Neural progenitor cell (in vitro differentiated cells): Measurements from ENCODE around the gene ZFAND6. TPM values are rescaled to one million over a fixed set of nuclear protein-coding genes. Genes with fewer than 3 reads are reported as not detected.
"Not testable (repeated sequence)": the region's sequence is repeated elsewhere in the genome, so short reads cannot be mapped to it uniquely, and the experiment has no call there.

ENCODE experiments used
- DNase-seq: peaks from one replicate; pipeline ENCODE4 v3.0.0-alpha.2; 2016; ENCODE audit warnings: low spot score
- H2AFZ ChIP-seq: fragments of 200-600 bp; sonication (generic); replicated peaks from 2 replicates; pipeline ENCODE4 v1.6.1; 2016; ENCODE audit warnings: antibody characterized with exemption
- H3F3A ChIP-seq: fragments of 200-600 bp; sonication (generic); 2 replicates; pipeline ENCODE4 v1.6.1; 2016; ENCODE audit warnings: antibody characterized with exemption, low read depth
- H3K27ac ChIP-seq: fragments of 200-600 bp; sonication (generic); 2 replicates; pipeline ENCODE4 v1.5.1; 2016; ENCODE audit warnings: mild to moderate bottlenecking
- H3K27me3 ChIP-seq: fragments of 200-600 bp; sonication (generic); 2 replicates; pipeline ENCODE4 v1.6.1; 2016; ENCODE audit warnings: mild to moderate bottlenecking, moderate library complexity
- H3K36me3 ChIP-seq: fragments of 200-600 bp; sonication (generic); 2 replicates; pipeline ENCODE4 v1.5.1; 2016
- H3K4me1 ChIP-seq: fragments of 200-600 bp; sonication (generic); 2 replicates; pipeline ENCODE4 v1.6.1; 2016; ENCODE audit warnings: mixed run types
- H3K4me2 ChIP-seq: fragments of 200-600 bp; sonication (generic); 2 replicates; pipeline ENCODE4 v1.6.1; 2016
- H3K4me3 ChIP-seq: fragments of 200-600 bp; sonication (generic); 2 replicates; pipeline ENCODE4 v1.5.1; 2016
- H3K79me2 ChIP-seq: fragments of 200-600 bp; sonication (generic); 2 replicates; pipeline ENCODE4 v1.6.1; 2016; ENCODE audit warnings: low read depth
- H3K9ac ChIP-seq: fragments of 200-600 bp; sonication (generic); 2 replicates; pipeline ENCODE4 v1.6.1; 2016
- H3K9me3 ChIP-seq: fragments of 200-600 bp; sonication (generic); 2 replicates; pipeline ENCODE4 v1.5.1; 2016; ENCODE audit warnings: low read depth
- H4K20me1 ChIP-seq: fragments of 200-600 bp; sonication (generic); 2 replicates; pipeline ENCODE4 v1.6.1; 2016; ENCODE audit warnings: low read depth
- H3K27ac Mint-ChIP-seq: 3 replicates; pipeline ENCODE4 v1.8.0; 2021; ENCODE audit warnings: mixed read lengths
- H3K27me3 Mint-ChIP-seq: 2 replicates; pipeline ENCODE4 v1.8.0; 2022; ENCODE audit warnings: low read depth, mild to moderate bottlenecking, inconsistent platforms, moderate library complexity, mixed read lengths; ENCODE audit not compliant: insufficient read depth
- H3K36me3 Mint-ChIP-seq: 3 replicates; pipeline ENCODE4 v1.8.0; 2021; ENCODE audit warnings: mixed read lengths
- H3K4me1 Mint-ChIP-seq: 3 replicates; pipeline ENCODE4 v1.8.0; 2021; ENCODE audit warnings: mixed read lengths
- H3K4me3 Mint-ChIP-seq: 3 replicates; pipeline ENCODE4 v1.8.0; 2021; ENCODE audit warnings: mild to moderate bottlenecking, moderate library complexity, mixed read lengths
- H3K9me3 Mint-ChIP-seq: 3 replicates; pipeline ENCODE4 v1.8.0; 2020; ENCODE audit warnings: mixed read lengths
- CTCF ChIP-seq: fragments of 200-600 bp; sonication (generic); IDR thresholded peaks from 2 replicates; pipeline ENCODE4 v1.5.1; 2017; ENCODE audit warnings: antibody characterized with exemption, mild to moderate bottlenecking
- EZH2 ChIP-seq: fragments of 200-600 bp; sonication (generic); IDR thresholded peaks from 2 replicates; pipeline ENCODE4 v1.6.1; 2017; ENCODE audit warnings: antibody characterized with exemption, mild to moderate bottlenecking, moderate library complexity
- EZH2phosphoT487 ChIP-seq: fragments of 200-600 bp; sonication (generic); IDR thresholded peaks from 2 replicates; pipeline ENCODE4 v1.6.1; 2017; ENCODE audit warnings: antibody characterized with exemption
- total RNA-seq: library from RNA; depleted of rRNA; stranded (reverse); fragments of >200 nt; gene quantifications from 2 replicates; pipeline ENCODE4 v1.2.3, GENCODE V29; 2015; ENCODE audit warnings: low replicate concordance

Gene ZFAND6
- total RNA-seq, 1 donor from 2014 or later = 329 TPM

GRCh38 chr15:80155001-80155377, 95.5 kb downstream of the ZFAND6 start:
- no peak for DNase-seq
- peak overlapping the region; percentile 87 for H3K27ac Mint-ChIP-seq
- no peaks in the 10 kb centered on the region for H3K36me3 ChIP-seq
- H3K4me1 Mint-ChIP-seq = peaks cover 33% of the 10 kb centered on the region
- no peaks in the 10 kb centered on the region for H3K9me3 Mint-ChIP-seq
- H3K9me3 ChIP-seq = no peaks in the 10 kb centered on the region
- TF ChIP-seq CTCF (no peak), EZH2 (no peak), EZH2phosphoT487 (no peak)
- no peak overlapping the region for H3K4me3 ChIP-seq
- peak overlapping the region; percentile 91 for H3K4me3 Mint-ChIP-seq
- H3K27ac ChIP-seq = no peak overlapping the region
- H2AFZ ChIP-seq = no peak overlapping the region
- no peaks in the 10 kb centered on the region for H3K79me2 ChIP-seq
- H3K27me3 Mint-ChIP-seq = peaks cover 11% of the 10 kb centered on the region
- H4K20me1 ChIP-seq = no peaks in the 10 kb centered on the region
- H3K4me2 ChIP-seq = no peak overlapping the region
- no peaks in the 10 kb centered on the region for H3K36me3 Mint-ChIP-seq
- peaks cover 19% of the 10 kb centered on the region for H3F3A ChIP-seq
- H3K9ac ChIP-seq = no peak overlapping the region
- peaks cover 5% of the 10 kb centered on the region for H3K4me1 ChIP-seq
- H3K27me3 ChIP-seq = peaks cover 25% of the 10 kb centered on the region

- not testable (repeated sequence) for H3K27ac ChIP-seq, H3K4me3 Mint-ChIP-seq, DNase-seq
Observed at GRCh38 chr15:80155378-80156175, 96.1 kb downstream of the ZFAND6 start.

GRCh38 chr15:80156176-80156720, 96.8 kb downstream of the ZFAND6 start:
- Histone ChIP-seq H3K9me3 (no peaks in the 10 kb centered on the region), H3F3A (peaks cover 16% of the 10 kb centered on the region), H3K4me3 (no peak overlapping the region), H3K79me2 (no peaks in the 10 kb centered on the region), H2AFZ (no peak overlapping the region), H4K20me1 (no peaks in the 10 kb centered on the region), H3K36me3 (no peaks in the 10 kb centered on the region), H3K9ac (no peak overlapping the region), H3K27ac (no peak overlapping the region), H3K4me2 (no peak overlapping the region), H3K4me1 (peaks cover 5% of the 10 kb centered on the region), H3K27me3 (peaks cover 18% of the 10 kb centered on the region)
- no peak overlapping the region for H3K4me3 Mint-ChIP-seq
- TF ChIP-seq CTCF = no peak
- TF ChIP-seq EZH2 = no peak
- TF ChIP-seq EZH2phosphoT487 = no peak
- no peak for DNase-seq
- peaks cover 11% of the 10 kb centered on the region for H3K27me3 Mint-ChIP-seq
- H3K9me3 Mint-ChIP-seq = no peaks in the 10 kb centered on the region
- no peaks in the 10 kb centered on the region for H3K36me3 Mint-ChIP-seq
- H3K4me1 Mint-ChIP-seq = peaks cover 33% of the 10 kb centered on the region
- no peak overlapping the region for H3K27ac Mint-ChIP-seq

More at GRCh38 chr15:80155378-80156175, 96.1 kb downstream of the ZFAND6 start:
- not testable (repeated sequence) for H3K4me2 ChIP-seq, H3K36me3 Mint-ChIP-seq, H3K4me3 ChIP-seq, H3K36me3 ChIP-seq, H3K4me1 ChIP-seq, H3K9ac ChIP-seq, H3K9me3 ChIP-seq, H3K27ac Mint-ChIP-seq, H2AFZ ChIP-seq, H3K79me2 ChIP-seq, H4K20me1 ChIP-seq, H3K9me3 Mint-ChIP-seq
- Mint-ChIP-seq H3K27me3 (peaks cover 11% of the 10 kb centered on the region), H3K4me1 (peaks cover 33% of the 10 kb centered on the region)
- peaks cover 25% of the 10 kb centered on the region for H3K27me3 ChIP-seq
- H3F3A ChIP-seq = peaks cover 19% of the 10 kb centered on the region

- Histone ChIP-seq H4K20me1 (no peaks in the 10 kb centered on the region), H3F3A (peaks cover 8% of the 10 kb centered on the region), H3K4me1 (peaks cover 5% of the 10 kb centered on the region), H3K4me2 (no peak overlapping the region), H3K9me3 (no peaks in the 10 kb centered on the region), H3K36me3 (no peaks in the 10 kb centered on the region), H3K9ac (no peak overlapping the region), H3K79me2 (no peaks in the 10 kb centered on the region), H3K27me3 (peaks cover 10% of the 10 kb centered on the region), H3K4me3 (no peak overlapping the region), H2AFZ (no peak overlapping the region), H3K27ac (no peak overlapping the region)
- no peak overlapping the region for H3K4me3 Mint-ChIP-seq
- DNase-seq = peak; percentile 38
- H3K4me1 Mint-ChIP-seq = peaks cover 28% of the 10 kb centered on the region
- no peak for TF ChIP-seq EZH2phosphoT487
- TF ChIP-seq CTCF = no peak
- no peak for TF ChIP-seq EZH2
- no peaks in the 10 kb centered on the region for H3K36me3 Mint-ChIP-seq
- no peak overlapping the region for H3K27ac Mint-ChIP-seq
- no peaks in the 10 kb centered on the region for H3K9me3 Mint-ChIP-seq
- H3K27me3 Mint-ChIP-seq = peaks cover 9% of the 10 kb centered on the region
Observed at GRCh38 chr15:80157215-80157614, 97.7 kb downstream of the ZFAND6 start.
